NCI-H2196 (cell line): ENCODE results near the gene DCLK2.

Experiments
- DNase-seq: peaks from one replicate; lab custom pipeline; 2025; ENCODE audit not compliant: unreplicated experiment; lab: John Stamatoyannopoulos, UW

The DCLK2 gene

DNA sequence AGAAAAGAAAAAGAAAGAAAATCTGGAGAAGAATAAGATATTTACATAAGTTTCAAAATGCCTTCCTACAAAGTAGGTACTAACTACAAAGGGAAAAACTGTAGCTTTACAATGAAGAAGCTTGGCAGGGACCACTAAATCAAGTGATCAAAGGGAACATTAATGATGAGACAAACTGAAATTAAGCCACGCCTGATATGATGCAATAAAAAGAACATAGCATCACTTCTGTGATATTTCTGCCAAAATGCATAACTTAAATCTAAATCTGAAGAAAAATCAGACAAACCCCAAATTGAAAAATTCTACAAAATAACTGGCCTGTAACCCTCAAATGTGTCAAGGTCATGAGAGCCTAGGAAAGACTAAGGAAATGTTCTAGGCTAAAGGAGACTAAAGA is 8.9 kb upstream of the DCLK2 start:
- DNase-seq = no peak

DNA sequence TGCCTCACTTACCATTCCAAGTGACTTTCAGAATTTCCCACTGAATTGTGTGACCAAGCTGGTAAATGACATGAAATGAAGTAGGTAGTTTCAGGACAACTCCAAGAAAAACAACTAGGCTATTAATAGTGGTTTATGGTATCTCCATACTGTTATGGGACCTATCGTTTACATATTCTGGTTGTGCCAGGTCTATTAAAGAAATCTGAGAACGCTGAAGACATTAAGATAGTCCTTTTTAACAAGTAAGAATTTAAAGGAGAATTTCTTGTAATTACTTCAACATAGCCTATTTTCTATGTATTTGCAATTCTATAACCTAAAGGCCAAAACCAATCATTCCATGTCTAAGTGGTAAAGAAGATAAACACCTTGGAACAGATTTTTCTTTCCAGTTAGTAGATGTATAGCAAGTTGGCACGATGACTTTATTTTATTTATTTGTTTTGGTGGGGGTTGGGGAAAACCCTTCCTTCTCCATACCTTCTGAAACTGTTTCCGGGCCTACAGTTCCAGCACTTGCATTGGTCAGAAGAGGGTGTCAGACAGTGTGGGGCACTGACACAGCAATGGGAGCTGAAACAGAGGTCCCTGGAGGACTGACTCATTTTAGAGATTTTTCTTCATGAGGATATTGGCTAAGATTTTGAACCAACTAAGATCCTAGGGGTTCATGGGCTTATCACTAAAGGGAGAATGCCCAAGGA is 7.6 kb upstream of the DCLK2 start:
- DNase-seq = no peak

DNA sequence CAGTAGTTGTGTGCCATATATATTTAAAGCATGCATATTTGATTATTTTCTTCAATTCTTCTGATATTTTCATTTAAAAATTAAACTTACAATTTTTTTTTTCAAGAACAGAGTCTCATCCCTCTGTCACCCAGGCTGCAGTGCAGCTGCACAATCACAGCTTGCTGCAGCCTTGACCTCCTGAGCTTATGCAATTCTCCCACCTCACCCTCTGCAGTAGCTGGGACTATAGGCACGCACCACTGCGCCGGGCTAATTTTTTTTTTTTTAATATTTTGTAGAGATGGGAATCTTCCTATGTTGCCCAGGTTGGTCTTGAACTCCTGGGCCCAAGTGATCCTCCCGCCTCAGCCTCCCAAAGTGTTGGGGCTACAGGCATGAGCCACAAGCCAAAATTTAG is 5.8 kb upstream of the DCLK2 start:
- DNase-seq = no peak

DNA sequence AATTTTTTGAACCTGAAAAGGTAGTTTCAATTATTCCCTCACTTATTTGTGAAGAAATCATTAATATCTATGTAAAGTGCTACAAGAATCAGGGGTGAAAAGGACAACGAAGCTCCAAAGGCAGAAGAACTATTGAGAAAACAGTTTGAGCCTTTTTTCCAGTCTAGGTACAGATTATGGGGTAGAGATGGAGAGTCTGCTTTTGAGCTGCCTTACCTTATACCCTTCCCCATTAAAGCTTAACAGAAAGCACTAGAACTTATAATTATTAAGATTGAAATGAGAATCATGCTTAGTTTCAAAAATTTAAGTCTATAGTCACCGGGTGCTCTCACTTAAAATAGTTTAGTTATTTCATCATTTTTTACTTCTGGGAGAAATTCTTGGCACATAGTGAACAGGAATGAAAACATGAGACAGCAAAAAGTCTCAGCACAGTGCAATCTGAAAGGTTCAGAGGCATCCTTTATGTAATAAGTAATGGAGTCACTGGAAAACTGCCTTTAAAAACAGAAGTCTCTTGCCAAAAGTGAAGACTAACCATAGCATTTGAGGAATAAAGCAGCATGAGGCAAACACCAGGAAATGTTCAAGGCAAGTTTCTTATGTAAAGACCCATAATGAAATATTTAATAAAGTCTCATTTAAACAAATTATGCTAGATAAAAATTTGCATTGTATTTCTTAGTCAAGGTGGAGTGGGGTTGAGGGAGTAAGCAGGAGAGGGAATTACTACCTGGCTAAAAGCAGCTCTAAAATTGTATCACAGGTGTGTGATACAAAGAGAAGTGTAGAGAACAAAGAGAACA is 5.1 kb upstream of the DCLK2 start:
- DNase-seq = no peak

DNA sequence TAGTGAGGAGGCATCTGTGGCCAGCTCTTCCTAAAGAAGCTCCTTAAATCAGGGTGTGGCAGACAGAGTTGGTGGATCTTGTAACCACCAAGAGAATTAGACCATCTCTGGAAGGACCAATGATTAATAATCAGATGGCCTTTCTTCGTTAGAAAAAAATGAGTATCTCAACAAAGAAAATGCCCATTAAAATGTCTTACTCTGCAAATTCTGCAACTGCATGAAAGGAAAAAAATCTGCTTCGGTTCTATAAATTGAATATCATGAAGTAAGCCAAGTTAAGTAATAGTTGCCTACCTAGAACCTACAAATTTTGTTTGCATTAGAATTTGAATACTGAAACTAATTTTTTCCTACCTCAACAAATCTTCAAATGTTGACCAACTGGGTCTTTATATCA is 4.2 kb upstream of the DCLK2 start:
- DNase-seq = no peak

DNA sequence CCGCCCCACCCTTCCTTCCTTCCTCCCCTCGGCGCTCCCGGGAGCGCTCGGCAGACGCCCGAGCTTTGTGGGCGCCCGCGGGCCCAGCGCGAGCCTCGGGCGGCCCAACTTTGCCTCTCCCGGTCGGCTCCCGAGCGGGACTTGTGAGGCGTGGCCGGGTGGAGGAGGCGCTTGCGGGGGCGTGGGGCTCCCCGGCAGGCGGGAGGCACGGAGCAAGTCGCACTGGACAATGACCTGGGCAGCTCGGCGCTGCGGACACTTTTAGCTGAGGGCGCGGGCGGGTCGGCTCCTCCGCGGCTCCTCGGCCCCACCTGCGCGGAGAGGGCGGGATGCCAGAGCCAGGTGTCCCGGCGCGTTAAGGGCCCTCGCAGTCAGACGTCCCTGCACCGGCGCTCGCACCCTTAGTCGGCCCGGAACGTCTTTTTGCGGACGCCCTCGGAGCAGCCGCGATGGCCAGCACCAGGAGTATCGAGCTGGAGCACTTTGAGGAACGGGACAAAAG is 385 bp downstream of the DCLK2 start:
- no peak for DNase-seq

DNA sequence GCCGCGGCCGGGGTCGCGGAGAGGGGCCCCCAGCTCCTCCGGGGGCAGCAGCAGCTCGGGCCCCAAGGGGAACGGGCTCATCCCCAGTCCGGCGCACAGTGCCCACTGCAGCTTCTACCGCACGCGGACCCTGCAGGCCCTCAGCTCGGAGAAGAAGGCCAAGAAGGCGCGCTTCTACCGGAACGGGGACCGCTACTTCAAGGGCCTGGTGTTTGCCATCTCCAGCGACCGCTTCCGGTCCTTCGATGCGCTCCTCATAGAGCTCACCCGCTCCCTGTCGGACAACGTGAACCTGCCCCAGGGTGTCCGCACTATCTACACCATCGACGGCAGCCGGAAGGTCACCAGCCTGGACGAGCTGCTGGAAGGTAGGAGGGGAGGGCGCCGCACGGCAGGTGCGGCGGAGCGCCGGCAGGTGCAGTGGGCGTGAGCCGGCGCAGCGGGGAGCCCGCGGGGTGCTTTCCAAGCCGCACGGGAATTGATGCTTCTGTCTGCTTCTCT is 886 bp downstream of the DCLK2 start:
- DNase-seq = peak; percentile 29

DNA sequence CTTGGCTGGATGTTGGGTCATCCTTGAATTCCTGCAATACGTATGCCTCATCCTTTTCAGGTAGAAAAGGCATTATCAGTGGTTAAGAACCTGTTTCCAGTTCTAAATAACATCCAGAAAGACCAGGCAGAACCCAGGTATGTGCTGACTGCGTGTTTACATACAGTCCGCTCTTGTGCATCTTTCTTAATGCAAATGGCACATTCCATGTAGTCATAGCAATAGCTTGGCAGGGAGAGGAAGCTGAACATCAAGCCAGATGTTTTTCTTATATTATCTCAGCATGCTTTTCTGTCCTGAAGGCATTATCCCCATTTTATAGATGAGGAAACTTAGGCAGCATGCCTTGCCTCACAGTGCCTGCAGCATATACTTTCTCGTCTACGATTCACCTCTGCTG is 2.1 kb downstream of the DCLK2 start:
- no peak for DNase-seq

DNA sequence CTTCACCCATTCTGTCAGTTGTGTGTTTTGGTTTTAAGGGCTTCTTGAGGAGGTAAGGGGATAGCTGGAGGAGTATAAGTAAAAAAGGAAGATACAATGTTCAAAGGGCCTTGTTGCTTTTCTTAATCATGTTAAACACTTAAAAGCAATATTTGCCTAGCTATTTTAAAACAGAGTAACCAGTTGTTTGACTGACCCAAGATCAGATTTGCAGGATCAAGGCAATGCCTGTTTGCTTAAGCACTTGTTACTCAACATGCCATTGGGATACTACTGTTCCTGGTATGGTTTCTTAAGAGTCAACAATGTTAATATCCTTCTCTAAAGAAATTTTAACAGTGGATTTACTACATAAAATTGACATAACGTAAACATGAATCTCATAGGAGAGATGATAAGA is 2.6 kb downstream of the DCLK2 start:
- DNase-seq = no peak

DNA sequence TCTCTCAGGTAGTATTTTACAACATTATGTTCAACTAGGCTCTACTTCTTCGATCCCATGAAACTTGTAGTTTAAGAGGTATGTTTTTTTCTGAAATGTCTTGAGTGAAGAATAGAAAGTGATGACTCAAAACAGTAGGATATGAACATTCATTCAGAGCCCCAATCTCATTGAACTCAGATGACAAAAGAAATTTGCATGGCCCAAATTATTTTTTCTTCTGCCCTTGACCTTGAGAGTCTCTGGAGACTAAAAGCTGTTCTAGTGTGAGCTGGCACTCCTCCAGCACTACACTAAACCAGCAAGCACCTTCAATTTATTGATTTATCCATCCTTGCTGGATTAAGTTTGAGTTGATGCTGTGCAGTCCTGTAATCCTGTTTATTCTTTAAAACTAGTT is 4.0 kb downstream of the DCLK2 start:
- no peak for DNase-seq

DNA sequence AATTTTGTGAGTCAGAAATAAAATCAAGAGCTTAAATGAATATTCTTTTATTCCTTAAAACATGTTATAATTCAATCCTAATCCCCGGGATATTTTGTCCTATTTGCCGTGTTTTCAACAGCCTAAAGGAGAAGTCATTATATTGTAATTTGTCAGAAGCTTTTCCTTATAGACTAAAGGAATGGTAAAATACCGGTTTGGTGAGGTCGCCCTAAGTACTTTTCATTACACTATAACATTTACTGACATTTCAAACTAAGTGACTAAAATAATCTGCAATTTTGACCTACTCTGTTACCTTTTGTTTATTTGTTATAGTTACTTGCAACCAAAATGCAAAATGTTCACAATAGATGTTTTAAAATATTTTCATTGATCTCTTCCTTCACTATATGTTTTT is 8.8 kb downstream of the DCLK2 start:
- no peak for DNase-seq

DNA sequence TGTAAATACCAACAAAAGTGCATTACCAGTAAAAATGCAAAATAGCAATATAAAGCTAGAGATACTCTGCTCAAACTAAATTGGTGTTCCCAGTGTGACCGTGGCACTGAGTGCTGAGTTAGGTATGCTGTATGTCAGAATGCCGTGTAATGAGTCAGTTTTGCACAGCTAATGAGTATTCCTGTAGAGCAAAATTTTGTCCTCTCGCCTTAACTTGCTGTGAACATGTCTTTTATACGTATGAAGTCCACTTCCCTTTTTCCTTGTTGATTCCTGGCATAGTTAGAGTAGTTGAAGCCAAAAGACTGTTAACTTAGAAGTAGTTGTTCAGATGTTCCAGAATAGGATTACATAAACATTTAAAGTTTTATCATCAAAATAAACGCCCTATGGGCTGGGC is 11.5 kb downstream of the DCLK2 start:
- no peak for DNase-seq

DNA sequence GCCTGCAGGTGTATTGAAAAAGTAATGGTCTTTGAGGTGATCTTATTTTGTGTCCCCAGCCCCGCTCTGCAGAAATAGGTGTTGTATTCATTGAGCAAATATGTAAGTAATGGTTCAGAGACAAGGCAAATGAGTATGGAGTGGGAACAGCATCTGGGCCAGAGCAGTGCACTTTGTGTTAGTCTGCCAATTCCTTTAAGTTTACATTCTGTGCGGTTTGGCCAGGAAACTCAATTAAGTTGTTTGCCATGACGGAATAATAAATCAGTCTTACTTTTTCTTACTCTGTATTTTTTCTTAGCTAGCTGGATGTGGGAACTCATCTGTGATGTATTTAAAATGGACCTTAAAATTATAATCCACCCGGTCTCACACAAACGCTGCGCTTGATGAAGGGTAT is 12.6 kb downstream of the DCLK2 start:
- DNase-seq = no peak

DNA sequence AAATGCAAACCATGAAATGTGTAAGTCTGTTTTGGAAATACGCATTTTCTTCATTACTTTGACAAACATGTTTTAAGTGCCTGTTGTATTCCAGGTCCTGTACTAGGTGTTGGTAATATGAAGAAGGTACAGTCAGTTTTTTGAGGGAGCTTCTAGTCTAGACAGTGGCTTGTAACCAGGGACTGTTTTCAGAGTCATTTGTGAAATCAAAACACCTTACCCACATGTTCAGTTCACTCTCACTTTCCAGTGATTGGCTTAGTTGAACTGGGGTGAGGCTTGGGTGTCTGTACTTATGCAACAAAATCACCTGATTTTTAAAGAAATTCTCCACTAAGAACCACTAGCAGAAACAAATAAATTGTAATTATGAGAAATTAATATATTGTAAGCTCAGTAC is 16.4 kb downstream of the DCLK2 start:
- no peak for DNase-seq

DNA sequence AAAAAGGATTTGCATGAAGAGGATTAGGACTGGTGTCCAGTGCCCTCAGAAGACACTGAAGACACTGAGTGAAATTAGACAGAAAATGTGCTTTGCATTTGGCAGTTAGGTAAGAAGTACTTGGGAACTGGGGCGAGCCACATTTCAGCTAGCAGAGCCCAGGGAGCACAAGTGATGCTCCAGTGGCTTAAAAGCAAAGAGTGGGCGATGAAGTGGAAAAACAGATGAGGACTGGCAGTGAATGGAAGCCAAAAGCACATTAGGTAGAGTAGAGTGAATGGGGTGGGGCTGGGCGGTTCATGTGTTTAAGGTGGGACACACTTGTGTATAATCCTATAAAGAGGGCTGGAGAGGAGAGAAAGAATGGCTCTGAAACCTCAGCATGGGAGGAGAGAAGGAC is 18.4 kb downstream of the DCLK2 start:
- no peak for DNase-seq

DNA sequence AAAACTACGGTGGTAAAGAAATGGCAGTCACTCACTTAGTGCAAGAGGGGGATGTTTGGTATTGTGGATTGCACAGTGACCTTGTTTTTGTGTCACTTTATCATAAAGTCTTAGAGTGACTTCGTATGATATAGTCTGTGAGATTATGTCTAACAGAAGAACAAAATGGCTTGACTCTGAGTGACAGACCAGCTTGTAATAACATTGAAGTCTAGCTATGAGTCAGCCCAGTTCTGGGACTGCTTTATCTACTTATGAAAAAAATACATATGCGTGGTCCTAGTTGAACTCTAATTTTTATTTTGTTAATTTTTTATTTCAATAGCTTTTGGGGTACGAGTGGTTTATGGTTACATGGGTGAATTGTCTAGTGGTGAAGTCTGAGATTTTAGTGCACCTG is 20.0 kb downstream of the DCLK2 start:
- DNase-seq = no peak

DNA sequence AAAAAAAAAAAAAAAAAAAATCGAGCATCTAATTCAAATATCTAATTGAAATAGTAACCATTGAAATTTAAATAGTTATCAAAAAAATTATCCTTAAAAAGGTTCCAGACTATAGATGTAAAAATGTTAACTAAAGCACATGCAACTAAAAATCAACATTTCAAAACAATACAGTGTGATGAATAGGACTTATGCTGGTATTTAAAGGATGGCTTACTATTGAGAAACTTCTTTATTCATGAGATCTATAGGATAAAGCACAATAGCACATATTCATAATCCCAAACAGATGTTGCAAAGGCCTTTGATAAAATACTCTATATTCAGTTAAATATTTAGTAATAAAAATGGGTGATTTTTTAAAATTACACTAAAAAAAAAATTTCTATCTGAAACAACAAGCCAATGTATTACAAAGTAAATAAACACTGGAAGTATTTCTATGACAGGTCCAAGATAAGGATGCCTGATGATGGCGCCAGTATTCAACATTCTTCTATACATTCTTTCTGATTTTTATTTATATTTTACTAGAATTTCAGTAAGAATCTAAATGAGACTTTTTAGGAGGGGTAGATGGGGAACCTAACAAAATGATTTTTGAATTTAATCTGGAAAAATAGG is 26.3 kb downstream of the DCLK2 start:
- DNase-seq = no peak

DNA sequence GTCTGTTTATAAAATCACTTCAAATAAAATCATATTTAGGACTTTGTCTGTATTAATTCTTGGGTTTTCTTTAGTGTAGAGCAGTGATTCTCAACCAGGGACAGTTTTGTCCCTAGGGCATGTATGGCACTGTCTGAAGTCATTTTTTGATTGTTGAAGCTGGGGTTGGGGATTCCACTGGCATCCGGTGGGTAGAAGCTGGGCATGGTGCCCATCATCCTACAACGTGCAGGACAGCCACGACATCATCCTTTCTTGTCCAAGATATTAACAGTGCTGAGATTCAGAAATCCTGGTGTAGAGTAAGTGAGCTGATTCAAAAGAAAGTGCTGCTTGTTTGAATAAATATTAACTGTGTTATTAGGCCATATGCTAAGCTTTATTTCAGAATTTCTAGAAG is 28.6 kb downstream of the DCLK2 start:
- DNase-seq = no peak

DNA sequence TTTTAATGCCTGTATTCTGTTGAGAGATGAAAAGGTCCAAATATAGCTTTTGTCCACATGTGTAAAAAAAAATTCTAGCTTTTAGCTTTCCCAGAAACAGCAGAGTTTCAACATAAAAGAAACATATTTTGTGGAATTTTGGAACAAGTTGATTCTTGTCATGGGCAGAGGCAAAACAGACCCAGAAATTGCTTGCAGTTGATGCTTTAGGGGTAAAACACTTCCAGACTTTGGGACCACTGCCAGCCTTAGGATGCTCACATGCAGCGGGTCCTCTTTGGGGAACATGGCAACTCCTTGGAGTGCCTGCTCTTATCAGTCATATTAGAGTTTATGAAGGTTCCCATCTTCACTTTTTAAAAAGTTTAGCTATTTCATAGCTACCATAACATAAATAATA is 30.4 kb downstream of the DCLK2 start:
- DNase-seq = no peak

DNA sequence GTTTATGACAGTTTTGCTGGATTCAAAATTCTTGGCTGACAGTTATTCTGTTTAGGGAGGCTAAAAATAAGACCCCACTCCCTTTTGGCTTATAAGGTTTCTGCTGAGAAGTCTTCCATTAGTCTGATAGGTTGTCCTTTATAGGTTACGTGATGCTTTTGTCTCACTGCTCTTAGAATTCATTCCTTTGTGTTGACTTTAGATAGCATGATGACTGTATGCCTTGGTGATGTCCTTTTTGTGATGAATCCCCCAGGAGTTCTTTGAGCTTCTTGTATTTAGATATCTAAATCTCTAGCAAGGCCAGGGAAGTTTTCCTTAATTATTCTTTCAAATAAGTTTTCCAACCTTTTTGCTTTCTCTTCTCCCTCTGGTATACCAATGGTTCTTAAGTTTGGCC is 36.4 kb downstream of the DCLK2 start:
- no peak for DNase-seq

DNA sequence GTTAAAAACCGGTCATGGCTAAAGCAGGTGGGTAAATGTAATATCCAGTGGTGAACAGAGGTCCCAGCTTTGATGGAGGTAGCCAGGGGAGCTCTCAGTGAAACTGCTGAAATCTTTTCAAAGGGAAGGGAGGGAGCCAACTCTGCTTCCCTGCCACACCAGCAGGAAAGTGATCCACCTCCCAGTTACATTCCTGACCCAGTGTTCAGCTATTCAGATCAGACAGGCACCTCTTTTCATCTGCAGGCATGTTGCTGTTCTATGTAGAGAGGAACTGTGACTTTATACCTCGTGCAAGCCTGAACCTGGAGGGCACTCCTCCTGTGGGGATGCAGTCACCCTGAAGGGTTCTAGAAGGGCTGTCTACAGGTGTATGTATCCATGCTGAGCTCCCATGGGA is 37.6 kb downstream of the DCLK2 start:
- no peak for DNase-seq

DNA sequence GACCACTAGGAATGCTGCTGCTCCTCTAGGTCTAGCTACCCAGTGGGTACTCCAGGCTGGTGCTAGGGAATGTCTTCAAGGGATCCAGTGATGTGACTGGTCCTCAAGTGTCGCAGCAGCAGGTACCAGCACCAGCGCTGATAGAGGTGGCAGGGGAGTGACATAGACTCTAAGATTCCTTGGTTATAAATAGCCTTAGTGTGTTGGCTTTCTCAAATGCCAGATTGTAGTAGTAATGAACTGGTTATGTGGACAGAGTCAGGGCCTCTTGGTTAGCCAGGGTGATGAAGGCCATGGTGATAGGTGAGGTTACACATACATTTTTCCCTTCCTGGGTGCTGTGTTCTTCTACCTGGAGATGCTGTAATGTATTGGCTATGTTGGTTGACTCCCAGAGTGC is 38.3 kb downstream of the DCLK2 start:
- no peak for DNase-seq
